GM19023 (cell line): ENCODE results near the gene POLE3.
A peak's percentile ranks its signal among the peaks of the same experiment; 100 is the strongest.
"Not testable (repeated sequence)": the region's sequence is repeated elsewhere in the genome, so short reads cannot be mapped to it uniquely, and the experiment has no call there.

Experiments used
- ATAC-seq: cut with Tn5 transposase; IDR thresholded peaks from one replicate; pipeline ENCODE4 v1.9.1; 2021; ENCODE audit warnings: mild to moderate bottlenecking, moderate library complexity; ENCODE audit not compliant: unreplicated experiment

POLE3 gene

DNA sequence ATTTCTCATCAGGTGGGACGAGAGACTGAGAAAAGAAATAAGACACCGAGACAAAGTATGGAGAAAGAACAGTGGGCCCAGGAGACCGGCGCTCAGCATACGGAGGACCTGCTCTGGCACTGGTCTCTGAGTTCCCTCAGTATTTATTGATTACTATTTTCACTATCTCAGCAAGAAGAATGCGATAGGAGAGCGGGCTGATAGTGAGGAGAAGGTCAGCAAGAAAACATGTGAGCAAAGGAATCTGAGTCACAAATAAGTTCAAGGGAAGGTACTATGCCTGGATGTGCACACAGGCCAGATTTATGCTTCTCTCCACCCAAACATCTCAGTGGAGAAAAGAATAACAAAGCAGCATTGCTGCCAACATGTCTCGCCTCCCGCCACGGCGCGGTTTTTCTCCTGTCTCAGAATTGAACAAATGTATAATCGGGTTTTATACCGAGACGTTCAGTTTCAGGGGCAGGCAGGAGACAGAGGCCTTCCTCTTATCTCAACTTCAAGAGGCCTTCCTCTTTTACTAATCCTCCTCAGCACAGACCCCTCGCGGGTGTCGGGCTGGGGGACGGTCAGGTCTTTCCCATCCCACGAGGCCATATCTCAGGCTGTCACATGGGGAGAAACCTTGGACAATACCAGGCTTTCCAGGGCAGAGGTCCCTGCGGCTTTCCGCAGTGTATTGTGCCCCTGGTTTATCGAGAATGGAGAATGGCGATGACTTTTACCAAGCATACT lies 31.2 kb downstream of the POLE3 start:
- not testable (repeated sequence) for ATAC-seq

DNA sequence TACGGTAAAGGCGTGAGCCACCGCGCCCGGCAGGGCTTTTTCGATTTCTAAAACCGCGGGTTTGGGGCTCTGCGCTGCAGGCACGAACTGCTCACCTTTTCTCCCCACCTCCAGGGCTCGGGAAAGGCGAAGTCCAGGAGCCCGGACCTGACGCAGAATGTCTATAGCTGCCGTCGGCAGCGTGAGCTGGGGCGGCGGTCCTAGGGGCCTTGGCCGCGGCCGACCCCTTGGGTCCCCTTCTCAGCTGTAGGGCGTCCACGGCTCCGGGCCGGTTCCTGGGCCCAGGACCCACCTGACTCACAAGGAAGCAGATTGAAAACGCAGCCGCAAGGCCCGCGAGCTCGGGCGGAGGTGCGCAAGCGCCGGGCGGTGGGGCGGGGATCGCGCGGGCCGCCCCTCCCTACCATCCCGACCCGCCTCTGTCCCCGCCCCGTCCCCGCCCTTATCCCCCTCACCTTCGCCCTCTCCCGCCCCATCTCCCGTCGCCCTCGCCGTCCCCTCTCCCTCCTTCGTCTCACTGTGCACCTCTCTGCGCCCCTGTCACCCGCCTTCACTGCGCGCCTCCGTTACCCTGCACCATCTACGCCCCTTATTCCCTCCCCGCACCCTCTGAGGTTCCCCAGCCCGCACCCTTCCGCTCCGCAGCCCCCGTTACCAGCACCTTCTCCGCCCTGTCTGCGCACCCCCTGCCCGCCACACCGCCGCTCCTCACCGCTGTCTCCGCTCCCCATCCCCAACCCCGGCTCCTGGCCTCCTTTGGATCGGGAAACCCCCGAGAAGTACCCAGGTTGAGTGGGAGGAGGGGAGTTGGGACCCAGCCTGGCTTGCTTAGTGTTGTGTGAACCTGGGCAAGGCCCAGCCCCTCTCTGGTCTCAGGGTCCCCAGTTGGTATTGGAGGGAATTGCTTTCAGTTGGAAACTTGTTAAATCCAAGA lies 33.6 kb downstream of the POLE3 start, which contains the start of gene HDHD3:
Gene HDHD3, minus strand, starts transcription at position 353 of the 934 bp plus-strand sequence. CDS start 2,632 bp downstream, outside the sequence.
- ATAC-seq, result peak; percentile 75

DNA sequence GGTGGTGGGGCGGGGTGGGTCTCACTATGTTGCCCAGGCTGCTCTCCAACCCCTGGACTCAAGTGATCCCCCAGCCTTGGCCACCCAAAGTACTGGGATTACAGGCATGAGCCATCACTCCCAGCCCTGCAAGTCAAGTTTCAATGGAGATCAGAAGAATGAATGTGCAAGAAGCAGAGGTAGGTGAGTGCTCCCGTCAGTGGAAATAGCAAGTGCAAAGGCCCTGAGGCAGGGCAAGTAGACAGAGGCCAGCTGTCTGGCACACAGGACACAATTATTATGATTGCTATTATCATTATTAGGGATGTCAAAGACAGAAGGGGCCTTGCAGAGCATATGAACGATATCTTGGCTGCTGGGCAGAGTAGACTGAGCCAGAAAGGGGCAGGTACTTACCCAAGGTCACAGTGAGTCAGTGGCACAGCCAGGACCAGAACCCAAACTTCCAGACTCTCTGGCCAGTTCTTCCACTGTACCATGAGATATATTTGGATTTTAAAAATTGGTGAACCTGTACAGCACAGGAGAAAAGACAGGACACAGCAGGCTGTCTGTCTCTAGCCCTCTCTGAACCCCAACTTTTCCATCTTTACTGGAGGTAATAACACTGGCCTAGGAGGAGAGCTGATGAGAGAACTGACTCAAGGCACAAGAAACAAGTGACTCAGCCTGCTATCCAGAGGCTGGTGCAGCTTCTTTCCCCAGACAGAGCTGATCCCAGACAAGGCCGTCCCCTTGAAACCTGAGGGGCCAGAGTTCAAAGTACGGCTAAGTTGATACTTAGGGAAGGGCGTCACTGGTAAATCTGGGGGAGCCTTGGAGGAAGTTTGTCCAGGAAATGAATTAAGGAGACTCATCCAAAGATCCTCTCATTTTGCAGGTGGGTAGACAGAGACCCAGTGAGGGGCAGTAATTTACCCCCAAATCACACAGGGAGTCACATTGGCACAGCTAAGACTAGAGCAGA lies 35.1 kb downstream of the POLE3 start:
- ATAC-seq, result no peak

DNA sequence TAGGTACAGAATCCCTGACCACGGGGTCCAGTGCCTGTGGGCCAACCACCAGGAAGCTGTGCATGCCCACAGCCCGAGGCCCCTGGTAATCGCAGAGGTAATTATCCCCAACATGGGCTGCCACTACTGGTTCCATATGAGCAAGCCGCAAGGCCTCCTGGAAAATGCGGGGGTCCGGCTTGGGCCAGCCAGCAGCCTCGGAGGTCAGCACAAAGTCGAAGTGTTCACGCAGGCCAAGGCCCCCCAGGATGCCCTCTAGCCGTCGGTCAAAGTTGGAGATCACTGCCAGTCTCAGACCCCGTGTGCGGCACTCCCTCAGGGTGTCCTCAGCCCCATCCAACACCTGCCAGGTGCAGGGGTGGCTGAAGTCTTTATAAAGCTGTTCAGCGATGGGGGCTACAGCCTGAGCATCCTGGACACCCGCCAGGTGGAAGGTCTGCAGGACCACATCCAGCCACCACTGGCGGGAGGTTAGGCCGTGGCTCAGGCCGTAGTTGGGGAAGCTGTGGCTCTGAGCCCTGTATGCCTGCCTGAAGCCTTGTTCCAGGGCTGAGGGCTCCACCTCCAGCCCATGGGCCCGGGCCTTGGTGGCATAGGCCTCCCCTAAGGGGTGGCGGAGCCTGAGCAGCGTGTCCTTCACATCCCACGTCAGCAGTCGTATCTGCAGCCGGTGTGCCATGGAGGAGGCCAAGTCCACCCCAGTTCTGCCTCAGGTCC lies 36.6 kb downstream of the POLE3 start:
- ATAC-seq, result no peak

DNA sequence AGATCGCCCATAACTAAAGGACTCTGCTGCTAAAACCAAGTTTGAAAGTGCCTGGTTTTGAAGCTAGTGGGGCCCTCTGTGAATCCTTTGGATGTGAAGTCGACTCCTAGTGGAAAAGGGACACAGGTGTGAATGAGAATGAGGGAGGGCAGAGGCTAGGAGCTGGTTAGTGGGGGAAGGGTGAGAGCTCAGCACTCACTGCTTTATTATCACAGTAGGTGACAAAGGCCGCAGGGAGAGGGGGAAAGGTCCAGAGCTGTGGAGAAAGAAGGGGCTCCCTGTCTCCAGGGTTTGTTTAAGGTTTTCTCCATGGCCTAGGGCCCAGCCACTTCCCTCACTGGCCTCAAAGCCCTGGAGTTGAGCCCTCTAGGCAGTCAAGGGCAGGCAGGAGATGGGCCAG lies 37.2 kb downstream of the POLE3 start:
- no peak for ATAC-seq

DNA sequence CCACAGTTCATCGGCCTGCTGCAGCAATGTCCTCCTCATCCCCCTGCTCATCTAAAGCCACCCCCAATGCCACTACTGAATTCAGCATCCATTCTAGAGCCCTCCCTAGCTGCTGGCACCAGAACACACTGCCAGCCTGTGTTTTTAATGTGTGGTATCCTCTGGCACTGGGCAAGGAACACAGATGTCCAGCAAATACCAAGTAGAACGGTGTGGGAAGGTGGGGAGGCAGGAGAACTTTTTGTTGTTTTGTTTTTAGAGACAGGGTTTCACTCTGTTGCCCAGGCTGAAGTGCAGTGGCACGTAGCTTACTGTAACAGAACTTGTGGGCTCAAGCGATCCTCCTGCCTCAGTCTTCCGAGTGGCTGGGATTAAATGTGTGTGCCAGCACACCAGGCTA lies 38.4 kb downstream of the POLE3 start:
- ATAC-seq, result no peak

DNA sequence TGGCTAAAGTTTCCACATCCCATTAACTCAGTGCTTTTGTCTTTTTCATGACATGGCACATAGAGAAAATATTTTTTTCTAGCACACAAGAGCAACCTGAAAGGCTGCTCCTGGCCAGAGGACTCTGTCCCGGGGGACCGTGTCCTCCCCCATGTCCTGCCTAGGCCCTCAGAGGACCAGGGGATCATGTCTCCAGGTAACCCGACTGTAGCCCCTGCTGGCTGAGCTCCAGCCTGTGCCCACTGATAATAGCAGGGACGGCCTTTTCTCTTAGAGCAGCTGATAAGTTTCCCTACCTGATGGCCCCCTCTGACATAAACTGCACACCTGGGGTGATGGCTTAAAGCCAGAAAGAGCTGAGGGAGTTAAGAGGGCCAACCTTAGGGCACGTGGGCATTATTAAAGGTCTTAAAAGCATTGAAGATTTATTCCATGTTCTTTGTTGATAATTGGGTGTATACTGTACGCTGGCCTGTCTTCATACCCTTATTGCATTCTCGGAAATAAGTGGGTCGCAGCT lies 39.6 kb downstream of the POLE3 start:
- no peak for ATAC-seq

DNA sequence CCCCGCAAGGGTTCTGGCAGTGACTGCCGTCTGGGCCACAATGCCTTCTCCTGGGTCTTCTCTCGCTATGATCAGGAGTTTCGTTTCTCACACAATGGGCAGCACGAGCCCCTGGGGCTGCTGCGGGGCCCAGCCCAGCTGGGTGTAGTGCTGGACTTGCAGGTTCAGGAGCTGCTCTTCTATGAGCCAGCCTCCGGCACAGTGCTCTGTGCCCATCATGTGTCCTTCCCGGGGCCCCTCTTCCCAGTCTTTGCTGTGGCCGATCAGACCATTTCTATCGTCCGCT lies 40.7 kb downstream of the POLE3 start:
- no peak for ATAC-seq

DNA sequence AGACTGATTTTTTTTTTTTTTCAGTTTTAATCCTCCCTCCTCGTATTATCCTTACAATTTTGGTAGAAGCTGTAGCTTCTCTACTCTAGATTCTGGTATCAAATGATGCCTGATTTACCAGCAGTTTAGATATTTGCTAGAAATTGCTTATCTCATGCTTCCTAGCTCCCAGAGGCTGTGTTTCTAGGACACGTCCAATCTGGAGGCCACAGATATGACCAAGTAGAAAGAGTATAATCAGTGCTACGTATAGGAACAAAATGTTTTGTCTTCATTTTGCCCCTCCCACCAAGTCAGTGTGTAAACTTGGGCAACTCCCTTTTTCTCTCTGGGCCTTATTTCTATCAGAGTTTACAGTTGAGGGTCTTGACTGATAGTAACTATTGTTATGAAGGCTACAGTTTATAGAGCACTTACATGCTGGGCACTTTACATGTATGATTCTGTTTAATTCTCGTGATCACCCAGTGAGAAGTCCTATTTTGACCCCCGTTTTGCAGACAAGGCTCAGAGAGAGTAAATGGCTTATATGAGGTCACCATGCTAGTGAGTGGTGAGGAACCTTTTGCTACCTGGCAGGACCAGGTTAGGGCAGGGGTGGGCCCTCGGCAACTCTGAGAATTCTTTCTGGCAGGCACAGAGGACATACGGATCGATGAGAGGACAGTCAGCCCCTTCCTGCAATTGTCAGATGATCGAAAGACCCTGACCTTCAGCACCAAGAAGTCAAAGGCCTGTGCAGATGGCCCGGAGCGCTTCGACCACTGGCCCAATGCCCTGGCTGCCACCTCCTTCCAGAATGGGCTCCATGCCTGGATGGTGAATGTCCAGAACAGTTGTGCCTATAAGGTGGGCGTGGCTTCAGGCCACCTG lies 41.3 kb downstream of the POLE3 start:
- ATAC-seq, result no peak

DNA sequence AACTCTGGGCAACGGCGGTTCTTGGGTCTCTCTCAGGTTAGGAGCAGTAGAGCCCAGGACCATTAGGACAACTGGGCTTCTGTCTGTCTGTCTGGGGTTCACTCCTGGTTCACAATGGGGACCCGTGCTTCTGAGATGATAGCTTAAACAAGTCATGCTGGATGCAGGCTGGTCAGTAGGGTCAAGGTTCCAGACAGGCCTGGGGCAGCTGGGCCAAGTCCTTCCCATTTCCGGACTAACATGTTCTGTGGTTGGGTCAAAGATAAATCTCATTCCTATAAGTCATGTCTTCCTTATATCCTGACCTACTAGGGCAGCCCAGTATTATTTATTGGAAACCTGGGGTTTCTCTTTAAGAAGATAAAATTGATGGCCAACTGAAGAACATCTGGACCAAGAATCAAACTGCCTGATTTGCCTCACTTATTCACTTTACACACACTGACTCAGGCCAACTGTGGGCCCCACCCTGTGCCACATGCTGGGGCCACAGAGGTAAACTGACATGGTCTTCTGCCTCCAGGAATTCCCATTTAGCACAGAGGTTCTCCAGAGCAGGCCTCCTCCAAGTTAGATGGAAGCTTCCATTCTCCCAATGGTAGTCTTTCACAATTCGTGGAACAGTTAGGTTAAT lies 42.0 kb downstream of the POLE3 start:
- ATAC-seq, result no peak

DNA sequence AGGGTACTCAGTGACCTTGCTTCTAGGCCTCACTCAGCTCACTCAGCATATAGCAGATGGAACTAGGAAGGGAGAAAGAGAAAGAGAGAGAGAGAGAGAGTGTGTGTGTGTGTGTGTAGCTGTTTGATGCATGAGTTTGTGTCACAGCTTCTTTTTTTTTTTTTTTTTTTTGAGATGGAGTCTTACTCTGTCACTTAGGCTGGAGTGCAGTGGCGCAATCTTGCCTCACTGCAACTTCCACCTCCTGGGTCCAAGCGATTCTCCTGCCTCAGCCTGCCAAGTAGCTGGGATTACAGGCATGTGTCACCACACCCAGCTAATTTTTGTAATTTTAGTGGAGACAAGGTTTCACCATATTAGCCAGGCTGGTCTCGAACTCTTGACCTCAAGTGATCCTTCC lies 44.8 kb downstream of the POLE3 start:
- not testable (repeated sequence) for ATAC-seq

DNA sequence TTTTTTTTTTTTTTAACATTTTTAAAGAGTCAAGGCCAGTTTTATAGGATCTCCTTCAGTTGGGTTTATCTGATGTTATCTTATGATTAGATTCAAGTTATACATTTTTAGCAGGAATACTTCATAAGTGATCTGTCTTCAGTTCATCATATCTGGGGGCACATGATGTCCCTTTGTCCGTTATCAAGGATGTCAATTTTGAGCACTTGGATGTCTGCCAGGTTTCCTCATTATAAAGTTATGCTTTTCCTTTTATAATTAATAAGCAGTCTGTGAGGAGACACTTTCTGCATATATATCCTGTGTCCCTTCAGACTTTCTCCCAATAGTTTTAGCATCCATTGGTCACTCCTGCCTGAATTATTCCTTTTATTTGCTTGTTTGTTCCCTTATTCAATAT lies 45.5 kb downstream of the POLE3 start:
- no peak for ATAC-seq

DNA sequence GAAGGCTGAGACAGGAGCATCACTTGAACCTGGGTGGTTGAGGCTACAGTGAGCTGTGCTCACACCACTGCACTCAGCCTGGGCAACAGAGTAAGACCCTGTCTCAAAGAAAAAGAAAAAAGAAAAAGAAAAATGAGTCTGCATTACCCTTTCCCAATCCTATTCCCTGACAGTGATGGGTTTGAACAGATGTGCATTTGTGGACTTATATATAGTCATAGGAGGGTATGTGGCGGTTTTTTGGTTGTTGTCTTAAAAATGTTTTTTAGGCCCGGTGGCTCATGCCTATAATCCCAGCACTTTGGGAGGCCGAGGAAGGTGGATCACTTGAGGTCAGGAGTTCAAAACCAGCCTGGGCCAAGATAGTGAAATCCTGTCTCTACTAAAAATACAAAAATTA lies 47.1 kb downstream of the POLE3 start:
- ATAC-seq, result no peak

DNA sequence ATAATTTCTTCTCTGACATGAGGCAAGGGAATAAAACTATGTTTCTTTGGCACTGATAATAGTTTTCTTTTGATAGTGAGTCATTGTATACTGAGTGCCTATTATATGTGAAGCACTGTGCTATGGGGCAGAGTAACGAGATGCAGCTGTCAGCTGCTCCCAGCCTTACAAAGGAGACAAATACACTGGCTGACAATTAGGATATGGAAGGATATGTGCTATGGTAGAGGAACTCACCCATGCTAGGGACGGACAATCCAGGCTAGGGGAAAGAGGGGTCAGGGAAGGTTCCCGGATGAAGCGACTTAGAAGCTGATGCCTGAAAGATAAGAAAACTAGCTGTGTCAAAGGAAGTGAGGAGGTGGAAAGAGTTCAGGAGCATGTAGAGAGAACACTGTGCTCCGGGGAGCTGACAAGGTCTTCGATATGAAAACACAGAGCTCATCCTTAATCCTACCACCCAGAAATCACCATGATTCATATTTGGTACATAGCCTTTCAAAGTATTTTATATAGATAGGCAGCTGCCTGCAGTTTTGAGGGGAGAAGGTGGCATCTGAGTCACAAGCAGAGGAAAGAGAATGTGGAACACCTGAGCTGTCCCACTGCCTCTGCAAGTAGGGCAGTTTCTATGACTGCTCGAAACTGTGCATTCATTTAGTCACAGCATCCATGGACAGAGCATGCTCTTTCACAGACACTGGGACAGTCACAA lies 49.0 kb downstream of the POLE3 start:
- ATAC-seq, result no peak

DNA sequence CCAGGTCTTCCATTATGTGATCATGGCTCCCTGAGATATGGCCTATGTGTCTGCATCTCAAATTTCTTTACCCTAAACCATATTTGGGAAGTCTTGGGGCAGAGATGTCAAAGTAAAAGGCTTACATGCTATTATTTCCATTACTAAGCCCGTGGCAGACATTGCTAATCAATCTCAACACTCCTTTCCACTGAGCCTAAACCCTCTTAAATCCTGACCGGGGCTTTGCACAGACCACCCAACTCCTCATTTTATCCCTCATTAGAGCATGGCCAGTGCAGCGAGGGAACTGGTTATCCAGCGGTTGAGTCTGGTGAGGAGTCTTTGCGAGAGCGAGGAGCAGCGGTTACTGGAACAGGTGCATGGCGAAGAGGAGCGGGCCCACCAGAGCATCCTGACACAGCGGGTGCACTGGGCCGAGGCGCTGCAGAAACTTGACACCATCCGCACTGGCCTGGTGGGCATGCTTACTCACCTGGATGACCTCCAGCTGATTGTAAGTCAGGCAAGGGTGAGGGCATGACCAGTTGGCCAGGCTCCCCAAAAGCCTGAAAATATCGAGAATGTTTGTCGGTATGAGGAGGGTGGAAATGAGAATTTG lies 50.1 kb downstream of the POLE3 start:
- no peak for ATAC-seq

DNA sequence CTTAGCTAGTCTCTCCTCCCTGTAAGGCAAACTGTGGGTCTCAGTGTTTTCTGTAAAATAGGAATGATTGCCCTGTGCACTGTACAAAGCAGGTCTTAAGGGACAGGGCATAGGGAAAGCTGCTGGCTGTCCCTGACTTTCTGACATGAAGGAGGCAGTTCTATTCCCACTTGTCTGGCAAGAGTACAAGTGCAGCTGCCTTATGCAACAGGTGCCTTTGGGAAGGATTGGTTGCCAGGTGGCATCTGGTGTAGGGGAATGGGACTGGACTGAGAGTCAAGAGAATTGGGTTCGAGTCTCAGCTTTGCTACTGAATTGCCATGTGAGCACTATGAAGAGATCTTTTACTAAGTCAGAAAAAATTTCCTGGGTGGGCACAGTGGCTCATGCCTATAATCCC lies 51.1 kb downstream of the POLE3 start:
- ATAC-seq, result no peak
